Inferior parietal cortex (tissue), 1 donor: ENCODE results near the gene KCTD11.

ENCODE experiments used
- DNase-seq: peaks from one replicate; pipeline ENCODE4 v3.0.0-alpha.2; 2016; ENCODE audit errors: extremely low spot score

KCTD11 gene

DNA sequence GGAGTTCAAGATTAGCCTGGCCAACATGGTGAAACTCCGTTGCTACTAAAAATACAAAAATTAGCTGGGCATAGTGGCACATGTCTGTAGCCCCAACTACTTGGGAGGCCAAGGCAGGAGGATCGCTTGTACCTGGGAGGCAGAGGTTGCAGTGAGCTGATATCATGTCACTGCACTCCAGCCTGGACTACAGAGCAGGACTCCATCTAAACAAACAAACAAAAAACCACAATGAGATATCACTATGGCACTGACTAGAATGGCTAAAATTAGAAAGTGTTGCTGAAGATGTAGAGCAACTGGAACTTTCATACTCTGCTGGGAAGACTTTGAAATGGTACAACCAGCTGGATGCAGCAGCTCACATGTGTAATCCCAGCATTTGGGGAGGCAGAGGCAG, 22.4 kb downstream of the KCTD11 start:
- DNase-seq = no peak

GRCh38 chr17:7379134-7379533, 27.2 kb downstream of the KCTD11 start:
- DNase-seq = no peak

GRCh38 chr17:7380321-7380720, 28.4 kb downstream of the KCTD11 start:
- DNase-seq = no peak

DNA sequence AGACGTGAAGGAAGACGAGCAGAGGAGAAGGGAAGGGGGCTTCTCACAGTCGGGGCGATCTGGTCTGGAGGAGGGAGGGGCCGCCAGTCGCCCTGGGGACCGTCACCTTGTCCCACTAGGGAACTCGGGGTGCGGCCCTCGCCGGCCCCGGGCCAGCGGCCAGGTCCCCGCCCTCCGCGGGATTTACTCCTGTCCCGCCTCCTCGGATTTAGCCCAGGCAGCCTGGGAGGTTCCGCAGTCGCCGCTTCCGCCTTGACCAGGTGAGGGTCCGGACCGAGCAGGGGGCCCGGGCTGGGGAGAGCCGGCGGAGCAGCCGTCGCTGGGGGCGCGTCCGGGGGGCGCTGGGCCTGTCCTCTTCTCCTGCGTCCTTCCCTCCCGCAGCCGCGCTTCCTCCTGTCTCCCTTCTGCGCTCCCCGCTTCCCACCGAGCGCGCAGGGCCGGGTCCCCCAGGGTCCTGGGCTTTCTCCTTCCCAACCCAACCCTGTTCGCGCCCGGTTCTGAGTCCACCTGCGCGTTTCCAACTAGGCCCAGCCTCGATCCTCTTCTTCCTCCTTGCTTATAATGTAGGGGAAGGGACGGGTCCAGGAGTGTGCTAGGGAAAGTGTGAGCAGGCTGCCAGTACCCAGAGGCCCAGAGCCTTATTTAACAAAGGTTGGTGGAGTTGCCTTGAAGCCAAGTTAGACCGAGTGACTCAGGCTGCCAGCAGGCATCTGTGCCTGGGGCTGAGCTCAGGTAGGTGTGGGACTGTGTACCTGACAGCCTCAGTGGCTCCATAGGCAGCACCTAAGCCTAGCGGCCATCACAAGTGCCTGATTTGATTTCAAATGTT, 29.1 kb downstream of the KCTD11 start, which contains the start of gene TNK1:
TSS of gene TNK1 (plus strand) at position 235 of the 829 bp plus-strand sequence. CDS start 1,838 bp downstream, outside the sequence.
- DNase-seq = no peak

- DNase-seq = no peak
Observed at GRCh38 chr17:7382901-7383300, 30.9 kb downstream of the KCTD11 start.

GRCh38 chr17:7383371-7383741, 31.4 kb downstream of the KCTD11 start:
- DNase-seq = no peak

DNA sequence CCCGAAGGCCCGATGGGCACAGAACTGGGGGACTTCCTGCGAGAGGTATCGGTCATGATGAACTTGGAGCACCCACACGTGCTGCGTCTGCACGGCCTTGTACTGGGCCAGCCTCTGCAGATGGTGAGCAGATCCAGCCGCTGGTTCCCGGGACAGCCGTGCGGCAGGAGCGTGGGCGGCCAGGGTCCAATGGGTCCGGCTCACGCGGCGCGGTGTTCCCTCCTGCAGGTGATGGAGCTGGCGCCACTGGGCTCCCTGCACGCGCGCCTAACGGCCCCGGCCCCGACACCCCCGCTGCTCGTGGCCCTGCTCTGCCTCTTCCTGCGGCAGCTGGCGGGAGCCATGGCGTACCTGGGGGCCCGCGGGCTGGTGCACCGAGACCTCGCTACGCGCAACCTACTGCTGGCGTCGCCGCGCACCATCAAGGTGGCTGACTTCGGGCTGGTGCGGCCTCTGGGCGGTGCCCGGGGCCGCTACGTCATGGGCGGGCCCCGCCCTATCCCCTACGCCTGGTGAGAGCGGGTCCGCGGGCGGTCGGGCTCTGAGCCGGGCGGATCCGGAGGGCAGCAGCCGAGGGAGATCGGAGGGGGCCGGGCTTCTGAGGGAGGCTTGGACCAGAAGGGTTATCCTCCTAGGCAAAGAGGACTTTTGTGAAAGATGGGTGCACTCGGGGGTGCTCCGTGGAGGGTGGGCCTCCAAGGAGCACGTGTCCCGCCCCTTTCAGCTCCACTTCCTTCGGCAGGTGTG, 32.0 kb downstream of the KCTD11 start:
- DNase-seq = peak; percentile 17

DNA sequence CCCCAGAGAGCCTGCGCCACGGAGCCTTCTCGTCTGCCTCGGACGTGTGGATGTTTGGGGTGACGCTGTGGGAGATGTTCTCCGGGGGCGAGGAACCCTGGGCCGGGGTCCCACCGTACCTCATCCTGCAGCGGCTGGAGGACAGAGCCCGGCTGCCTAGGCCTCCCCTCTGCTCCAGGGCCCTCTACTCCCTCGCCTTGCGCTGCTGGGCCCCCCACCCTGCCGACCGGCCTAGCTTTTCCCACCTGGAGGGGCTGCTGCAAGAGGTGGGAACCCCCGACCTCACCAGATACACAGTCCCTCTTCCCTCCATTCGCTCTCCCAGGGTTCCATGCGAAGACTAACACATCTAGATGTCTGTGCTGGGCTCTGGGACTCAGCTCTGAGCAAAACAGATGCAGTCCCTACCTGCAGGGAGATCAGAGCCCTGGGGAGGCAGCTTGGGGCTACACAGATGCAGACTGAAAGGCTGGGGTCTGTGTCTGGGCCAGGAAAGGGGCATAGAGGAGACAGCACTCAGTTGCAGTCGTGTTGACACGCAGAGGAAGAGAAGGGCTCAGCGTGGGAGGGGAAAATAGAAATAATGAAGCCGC, 32.6 kb downstream of the KCTD11 start:
- no peak for DNase-seq

GRCh38 chr17:7388856-7389255, 36.9 kb downstream of the KCTD11 start:
- no peak for DNase-seq

GRCh38 chr17:7389924-7390910, 38.3 kb downstream of the KCTD11 start:
- no peak for DNase-seq

DNA sequence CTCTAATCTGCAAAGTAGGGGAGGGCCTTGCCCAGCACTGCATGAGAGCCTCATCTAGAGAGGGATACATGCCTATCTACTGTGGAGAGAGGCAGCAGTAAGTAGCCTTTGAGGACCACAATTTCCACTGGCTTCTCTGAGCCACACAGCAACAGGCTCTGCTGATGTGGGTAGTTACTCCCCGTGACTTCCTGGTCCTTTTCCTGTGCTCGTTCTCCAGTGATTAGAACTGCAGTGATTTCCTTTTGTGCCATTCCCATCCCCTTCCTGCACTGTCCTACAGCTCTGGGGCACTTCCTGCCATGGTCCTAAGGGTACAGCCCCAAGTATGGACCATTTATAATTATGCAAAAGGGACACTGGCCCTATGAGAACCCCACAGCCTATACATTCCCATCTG, 39.3 kb downstream of the KCTD11 start:
- no peak for DNase-seq

DNA sequence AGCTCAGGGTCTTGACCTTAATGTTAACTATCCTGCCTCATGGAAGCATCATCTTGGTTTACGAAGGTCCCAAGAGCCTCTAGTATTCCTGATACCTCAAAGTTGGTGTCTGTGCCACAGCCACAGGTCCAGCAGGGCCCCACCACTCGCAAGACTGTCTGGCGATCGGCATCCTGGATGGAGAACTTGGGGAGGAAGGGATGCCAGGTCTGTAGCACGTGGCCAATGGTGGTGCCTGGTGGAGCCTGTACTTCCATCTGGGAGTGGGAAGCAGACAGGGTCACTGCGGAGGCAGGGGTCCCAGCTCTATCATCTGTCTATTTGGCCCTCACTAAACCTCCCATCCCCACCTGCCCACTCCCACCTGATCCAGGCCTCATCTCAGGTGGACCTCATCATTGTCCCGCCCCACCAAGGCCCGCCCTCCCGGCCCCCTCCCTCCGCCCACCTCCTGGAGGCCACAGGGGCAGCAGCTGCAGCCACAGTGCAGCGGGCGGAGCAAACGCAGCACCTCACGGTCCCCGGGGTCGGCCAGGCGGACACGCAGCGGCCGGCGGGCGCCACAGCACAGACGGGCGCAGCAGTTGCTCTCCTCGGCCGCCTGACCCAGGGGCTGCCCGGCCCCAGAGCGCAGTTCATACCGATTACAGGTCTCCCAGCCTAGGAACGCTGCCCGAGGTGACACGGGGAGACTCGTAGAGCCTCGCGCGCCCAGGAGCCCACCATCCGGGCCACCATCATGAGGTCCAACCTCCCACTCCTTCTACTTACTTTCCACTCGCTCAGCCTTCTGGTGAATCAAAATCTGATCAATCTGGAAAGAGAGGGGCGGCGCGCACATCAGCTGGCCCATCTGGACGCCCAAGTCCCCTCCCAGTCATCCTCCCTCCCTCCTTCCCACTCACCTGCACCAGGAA, 41.0 kb downstream of the KCTD11 start:
- DNase-seq = no peak

DNA sequence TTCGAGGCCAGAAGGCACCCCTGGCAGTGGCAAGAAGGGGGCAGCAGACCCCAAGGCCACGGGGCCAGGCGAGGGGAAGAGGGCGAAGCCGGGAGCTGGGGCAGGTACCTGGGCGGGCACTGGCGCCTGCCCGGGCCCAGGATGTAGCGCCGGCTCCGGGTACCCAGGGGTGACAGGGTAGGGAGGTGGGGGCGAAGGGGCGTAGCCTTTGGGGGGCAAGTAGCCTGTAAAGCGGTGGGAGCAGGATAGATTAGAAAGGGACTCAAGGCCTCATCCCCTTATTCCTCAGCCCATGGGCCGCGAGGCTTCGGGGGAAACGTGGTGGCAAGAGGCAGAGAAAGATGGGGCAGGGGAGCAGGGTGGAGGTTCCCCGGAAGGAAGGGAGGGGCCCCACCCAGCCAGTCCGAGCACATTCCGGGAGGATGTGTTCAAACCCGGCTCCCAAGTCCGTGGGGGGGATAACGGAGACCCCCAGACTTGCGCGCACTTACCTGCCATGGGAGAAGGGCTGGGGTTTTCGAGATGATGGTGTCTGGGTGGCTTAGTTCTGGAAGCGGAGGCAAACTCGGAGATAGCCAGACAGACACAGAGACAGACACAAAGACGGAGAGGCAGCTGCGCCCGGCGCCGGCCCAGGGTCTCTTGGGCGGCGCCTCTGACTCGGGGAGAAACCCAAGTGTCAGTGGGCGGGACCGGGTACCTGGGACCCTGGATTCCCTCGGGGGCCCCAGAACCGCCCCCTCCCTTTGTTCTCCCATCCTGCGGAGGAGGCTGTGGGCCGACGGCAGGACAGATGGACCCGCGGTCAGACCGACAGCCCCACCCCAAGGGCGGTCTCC, 41.9 kb downstream of the KCTD11 start:
- DNase-seq = no peak

DNA sequence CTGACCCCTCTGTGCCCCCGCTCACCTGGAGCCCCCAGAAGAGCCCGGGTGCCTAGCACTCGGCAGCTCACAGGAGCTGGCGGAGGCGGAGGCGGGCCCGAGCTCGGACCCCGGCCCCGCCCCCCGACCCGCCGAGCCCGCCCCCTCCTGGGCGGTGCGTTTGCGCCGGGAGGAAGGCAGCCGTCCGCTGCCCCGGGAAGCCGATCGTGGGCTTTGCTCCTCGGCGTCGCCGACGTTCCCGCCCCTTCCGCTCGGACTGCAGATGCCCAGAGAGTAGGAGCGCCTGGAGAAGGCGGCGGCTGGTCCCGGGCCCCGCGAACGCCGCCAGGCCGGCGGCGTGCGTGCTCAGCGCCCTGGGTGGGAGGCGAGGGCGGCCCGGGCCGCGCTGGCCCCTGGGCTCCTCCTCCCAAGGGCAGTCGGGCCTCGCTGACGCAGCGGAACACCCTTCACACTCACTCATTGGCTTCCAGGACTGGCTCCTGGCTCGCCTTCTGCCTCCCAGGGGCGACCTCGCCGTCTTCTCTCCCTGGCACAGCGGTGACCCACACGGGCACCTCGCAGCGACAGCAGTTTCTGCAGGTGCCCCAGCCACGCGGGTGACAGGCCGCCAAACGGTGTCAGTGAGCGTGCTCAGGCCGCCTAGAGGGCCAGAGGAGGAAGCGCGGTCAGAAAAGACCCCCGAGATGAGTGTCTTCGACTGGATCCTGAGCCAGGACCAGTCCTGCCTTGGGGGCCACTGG, 42.7 kb downstream of the KCTD11 start, which contains the start of gene PLSCR3:
TSS of gene PLSCR3 (minus strand) at position 74 of the 740 bp plus-strand sequence. CDS start 415 bp downstream, outside the sequence.
- peak; percentile 69 for DNase-seq

GRCh38 chr17:7396147-7396546, 44.2 kb downstream of the KCTD11 start:
- no peak for DNase-seq

DNA sequence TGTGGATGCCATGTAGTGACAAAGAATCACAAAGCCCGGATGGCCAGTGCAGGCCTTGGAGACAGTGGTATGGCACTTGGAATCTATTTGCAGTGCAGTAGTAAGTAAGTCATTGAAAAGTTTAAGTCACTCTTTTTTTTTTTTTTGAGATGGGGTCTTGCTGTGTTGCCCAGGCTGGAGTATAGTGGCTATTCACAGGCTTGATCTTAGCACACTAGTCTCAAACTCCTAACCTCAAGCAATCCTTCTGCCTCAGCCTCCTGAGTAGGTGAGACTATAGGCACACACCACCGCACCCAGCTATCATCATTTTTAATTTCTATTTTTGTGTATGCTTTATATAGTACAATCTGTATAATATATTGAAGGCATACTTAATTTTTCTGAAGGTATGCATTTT, 46.6 kb downstream of the KCTD11 start:
- DNase-seq = no peak

- no peak for DNase-seq
Observed at GRCh38 chr17:7403043-7403726, 51.2 kb downstream of the KCTD11 start.

GRCh38 chr17:7403727-7403976, 51.7 kb downstream of the KCTD11 start:
- no peak for DNase-seq
